MM.1S (cell line): Measurements from ENCODE around the gene SETBP1.

Experiments used
- DNase-seq: peaks from one replicate; pipeline ENCODE4 v3.0.0-alpha.2; 2015
- H2AFZ ChIP-seq: fragments of 300-600 bp; sonication (generic); 2 replicates; pipeline ENCODE4 v1.6.0; 2016; ENCODE audit warnings: antibody characterized with exemption, low read length
- H3F3A ChIP-seq: fragments of 300-600 bp; sonication (generic); 2 replicates; pipeline ENCODE4 v1.6.1; 2016; ENCODE audit warnings: mild to moderate bottlenecking, antibody characterized with exemption, low read length, moderate library complexity, mixed read lengths; ENCODE audit not compliant: insufficient read depth
- H3K27ac ChIP-seq: fragments of 300-600 bp; sonication (generic); 2 replicates; pipeline ENCODE4 v1.5.1; 2016; ENCODE audit warnings: mild to moderate bottlenecking, low read length
- H3K27me3 ChIP-seq: fragments of 300-600 bp; sonication (generic); replicated peaks from 2 replicates; pipeline ENCODE4 v1.6.0; 2016; ENCODE audit warnings: low read length; ENCODE audit not compliant: insufficient read depth
- H3K36me3 ChIP-seq: fragments of 300-600 bp; sonication (generic); replicated peaks from 2 replicates; pipeline ENCODE4 v1.6.1; 2016; ENCODE audit warnings: mild to moderate bottlenecking, low read length, mixed read lengths; ENCODE audit not compliant: insufficient read depth
- H3K4me1 ChIP-seq: fragments of 300-600 bp; sonication (generic); 2 replicates; pipeline ENCODE4 v1.6.1; 2016; ENCODE audit warnings: low read length, mixed read lengths
- H3K4me2 ChIP-seq: fragments of 300-600 bp; sonication (generic); 2 replicates; pipeline ENCODE4 v1.6.0; 2016; ENCODE audit warnings: low read depth, low read length
- H3K4me3 ChIP-seq: fragments of 300-600 bp; sonication (generic); 2 replicates; pipeline ENCODE4 v1.5.1; 2016; ENCODE audit warnings: low read length, mixed read lengths
- H3K79me2 ChIP-seq: fragments of 300-600 bp; sonication (generic); 2 replicates; pipeline ENCODE4 v1.6.1; 2016; ENCODE audit warnings: mixed run types, low read length, mixed read lengths
- H3K9ac ChIP-seq: fragments of 300-600 bp; sonication (generic); 2 replicates; pipeline ENCODE4 v1.6.1; 2016; ENCODE audit warnings: low read length, mixed read lengths
- H3K9me2 ChIP-seq: fragments of 300-600 bp; sonication (generic); replicated peaks from 2 replicates; pipeline ENCODE4 v1.6.1; 2016; ENCODE audit warnings: mild to moderate bottlenecking, low read length, mixed read lengths; ENCODE audit not compliant: insufficient read depth
- H3K9me3 ChIP-seq: fragments of 300-600 bp; sonication (generic); replicated peaks from 2 replicates; pipeline ENCODE4 v1.6.1; 2016; ENCODE audit warnings: mild to moderate bottlenecking, low read length, mixed read lengths; ENCODE audit not compliant: insufficient read depth
- H4K20me1 ChIP-seq: fragments of 300-600 bp; sonication (generic); 2 replicates; pipeline ENCODE4 v1.6.1; 2016; ENCODE audit warnings: mild to moderate bottlenecking, low read length, moderate library complexity, mixed read lengths; ENCODE audit not compliant: insufficient read depth
- CTCF ChIP-seq: fragments of 300-600 bp; sonication (generic); IDR thresholded peaks from 2 replicates; pipeline ENCODE4 v1.5.1; 2016; ENCODE audit warnings: antibody characterized with exemption, low read length, mixed read lengths
- EZH2 ChIP-seq: fragments of 300-600 bp; sonication (generic); optimal IDR thresholded peaks from 2 replicates; pipeline ENCODE3; 2017; ENCODE audit warnings: low read depth, mild to moderate bottlenecking, antibody characterized with exemption, low read length, mixed read lengths
- EZH2phosphoT487 ChIP-seq: fragments of 300-600 bp; sonication (generic); IDR thresholded peaks from 2 replicates; pipeline ENCODE4 v1.6.1; 2018; ENCODE audit warnings: antibody characterized with exemption, low read length

SETBP1 gene

GRCh38 chr18:44986933-44987332, 306.2 kb downstream of the SETBP1 start:
- H2AFZ ChIP-seq: no peak overlapping the region
- no peak for DNase-seq
- peaks cover 15% of the 10 kb centered on the region; the same call in 1 of the 2 replicates for H3K79me2 ChIP-seq
- no peak overlapping the region for H3K4me2 ChIP-seq
- H3K4me1 ChIP-seq: no peaks in the 10 kb centered on the region
- no peaks in the 10 kb centered on the region for H3F3A ChIP-seq
- no peak overlapping the region for H3K27ac ChIP-seq
- H3K9me3 ChIP-seq: no peaks in the 10 kb centered on the region
- no peak overlapping the region for H3K9ac ChIP-seq
- H4K20me1 ChIP-seq: no peaks in the 10 kb centered on the region
- H3K27me3 ChIP-seq: no peaks in the 10 kb centered on the region
- TF ChIP-seq EZH2 (no peak), EZH2phosphoT487 (no peak), CTCF (no peak)
- no peaks in the 10 kb centered on the region for H3K9me2 ChIP-seq
- no peaks in the 10 kb centered on the region for H3K36me3 ChIP-seq
- no peak overlapping the region for H3K4me3 ChIP-seq

GRCh38 chr18:44987371-44987770, 306.7 kb downstream of the SETBP1 start:
- no peak for DNase-seq
- no peaks in the 10 kb centered on the region for H4K20me1 ChIP-seq
- TF ChIP-seq CTCF (no peak), EZH2 (no peak), EZH2phosphoT487 (no peak)
- no peaks in the 10 kb centered on the region for H3K36me3 ChIP-seq
- no peaks in the 10 kb centered on the region for H3K4me1 ChIP-seq
- H3K9me3 ChIP-seq: no peaks in the 10 kb centered on the region
- no peak overlapping the region for H2AFZ ChIP-seq
- peaks cover 13% of the 10 kb centered on the region; the same call in 1 of the 2 replicates for H3K79me2 ChIP-seq
- no peaks in the 10 kb centered on the region for H3F3A ChIP-seq
- no peaks in the 10 kb centered on the region for H3K27me3 ChIP-seq
- H3K27ac ChIP-seq: no peak overlapping the region
- no peak overlapping the region for H3K4me3 ChIP-seq
- H3K9ac ChIP-seq: no peak overlapping the region
- H3K9me2 ChIP-seq: no peaks in the 10 kb centered on the region
- H3K4me2 ChIP-seq: no peak overlapping the region

- Histone ChIP-seq H3K4me3 (no peak overlapping the region), H3K27ac (no peak overlapping the region), H3K79me2 (peaks cover 10% of the 10 kb centered on the region; the same call in 1 of the 2 replicates), H3K36me3 (no peaks in the 10 kb centered on the region), H2AFZ (no peak overlapping the region), H3K9ac (no peak overlapping the region), H4K20me1 (no peaks in the 10 kb centered on the region), H3F3A (no peaks in the 10 kb centered on the region), H3K4me1 (no peaks in the 10 kb centered on the region), H3K4me2 (no peak overlapping the region), H3K27me3 (no peaks in the 10 kb centered on the region), H3K9me3 (no peaks in the 10 kb centered on the region), H3K9me2 (no peaks in the 10 kb centered on the region)
- no peak for TF ChIP-seq EZH2
- TF ChIP-seq CTCF: no peak
- TF ChIP-seq EZH2phosphoT487: no peak
- DNase-seq: no peak
Observed at GRCh38 chr18:44988821-44989587, 308.3 kb downstream of the SETBP1 start.
